ENCODE results near the gene RPUSD4. TPM values are rescaled to one million over a fixed set of nuclear protein-coding genes. Genes with fewer than 3 reads are reported as not detected.

The RPUSD4 gene
- total and polyA plus RNA-seq, 9 donors = 29.7 to 44.8 (median 39.9) TPM

GRCh38 chr11:126214841-126215240 is 3.4 kb upstream of the RPUSD4 start:
- Histone ChIP-seq H3K4me1 (ENCODE audit: control insufficient read depth, insufficient read depth, low read length) (peaks cover 10% of the 10 kb centered on the region), H3K27me3 (ENCODE audit: control insufficient read depth, insufficient read depth, low read length) (no peaks in the 10 kb centered on the region), H3K27ac (ENCODE audit: low read length) (no peak overlapping the region), H3K36me3 (ENCODE audit: control insufficient read depth, insufficient read depth, low read length) (peaks cover under 1% of the 10 kb centered on the region), H3K4me3 (ENCODE audit: low read length) (no peak overlapping the region), H3K9me3 (replicated peaks; ENCODE audit: control insufficient read depth, low read depth, low read length) (no peaks in the 10 kb centered on the region)
- WGBS (ENCODE audit: insufficient coverage) = 67% methylated on average over 1 of the region's 6 CpGs
- DNase-seq = no peak

DNA sequence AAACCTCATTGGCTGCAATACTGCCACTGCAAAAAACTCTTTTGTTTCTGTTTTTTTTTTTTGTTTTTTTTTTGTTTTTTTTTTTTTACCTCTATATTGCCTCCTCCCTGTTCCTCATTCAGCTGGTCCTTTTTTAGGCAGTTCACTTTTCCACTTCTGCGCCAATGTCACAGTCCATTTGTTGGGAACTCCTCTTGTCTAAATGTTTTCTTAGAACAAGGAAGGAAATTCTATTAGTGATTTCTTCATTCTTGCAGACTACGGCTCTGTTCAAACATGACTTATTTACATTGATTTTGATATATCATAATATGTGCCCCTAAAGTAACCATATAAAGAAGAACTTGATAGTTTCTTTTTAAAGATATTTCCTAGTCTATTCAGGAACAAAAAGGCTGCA is 3.0 kb upstream of the RPUSD4 start:
- peak; percentile 49 for DNase-seq
- no CpG with 5 or more reads among the region's 2 CpGs for WGBS (ENCODE audit: insufficient coverage)
- Histone ChIP-seq H3K27ac (ENCODE audit: low read length) (no peak overlapping the region), H3K27me3 (ENCODE audit: control insufficient read depth, insufficient read depth, low read length) (no peaks in the 10 kb centered on the region), H3K4me1 (ENCODE audit: control insufficient read depth, insufficient read depth, low read length) (peaks cover 10% of the 10 kb centered on the region), H3K4me3 (ENCODE audit: low read length) (no peak overlapping the region), H3K36me3 (ENCODE audit: control insufficient read depth, insufficient read depth, low read length) (peaks cover 5% of the 10 kb centered on the region), H3K9me3 (replicated peaks; ENCODE audit: control insufficient read depth, low read depth, low read length) (no peaks in the 10 kb centered on the region)

DNA sequence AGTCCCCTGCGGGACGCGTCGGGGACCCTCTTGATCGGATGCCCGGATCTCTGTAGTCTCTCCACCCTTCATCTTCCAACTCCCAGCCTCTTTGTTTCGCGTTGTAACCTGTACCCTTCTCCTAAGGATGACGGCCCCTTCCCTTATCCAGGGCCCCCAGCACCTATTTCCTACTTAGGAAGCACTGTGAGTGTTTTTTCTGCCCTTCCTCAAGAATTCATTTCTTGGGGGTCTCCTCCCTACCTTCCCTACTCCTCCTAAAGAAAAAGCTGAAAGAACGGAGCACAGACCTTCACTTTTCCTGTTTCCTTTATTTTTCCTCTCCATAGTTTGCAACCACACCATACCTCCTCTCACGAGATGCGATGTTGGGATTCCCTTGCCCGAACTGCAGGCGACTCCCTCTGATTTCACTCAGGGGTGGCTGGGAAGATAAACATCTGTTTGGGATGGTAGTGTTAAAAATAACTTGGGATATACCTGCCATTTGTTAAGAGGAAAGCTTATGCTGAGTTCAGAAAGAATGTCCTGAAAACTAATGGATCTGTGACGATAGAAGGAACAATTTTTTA is 725 bp upstream of the RPUSD4 start:
- 4% methylated on average over 8 of the region's 15 CpGs for WGBS (ENCODE audit: insufficient coverage)
- Histone ChIP-seq H3K4me1 (ENCODE audit: control insufficient read depth, insufficient read depth, low read length) (peaks cover 10% of the 10 kb centered on the region), H3K27ac (ENCODE audit: low read length) (peak overlapping the region; percentile 47)

GRCh38 chr11:126210871-126211235 is 597 bp downstream of the RPUSD4 start:
- Histone ChIP-seq H3K27me3 (ENCODE audit: control insufficient read depth, insufficient read depth, low read length) (no peaks in the 10 kb centered on the region), H3K36me3 (ENCODE audit: control insufficient read depth, insufficient read depth, low read length) (peaks cover 14% of the 10 kb centered on the region), H3K4me1 (ENCODE audit: control insufficient read depth, insufficient read depth, low read length) (peaks cover 10% of the 10 kb centered on the region), H3K4me3 (ENCODE audit: low read length) (peak overlapping the region; percentile 78), H3K9me3 (replicated peaks; ENCODE audit: control insufficient read depth, low read depth, low read length) (no peaks in the 10 kb centered on the region), H3K27ac (ENCODE audit: low read length) (no peak overlapping the region)
- WGBS (ENCODE audit: insufficient coverage) = 3% methylated on average over 20 of the region's 20 CpGs
- DNase-seq = no peak

More for the DNA sequence above, 725 bp upstream of the RPUSD4 start:
- H3K4me3 ChIP-seq (ENCODE audit: low read length) = peak overlapping the region; percentile 78
- DNase-seq = no peak
- H3K9me3 ChIP-seq (replicated peaks; ENCODE audit: control insufficient read depth, low read depth, low read length) = no peaks in the 10 kb centered on the region
- peaks cover 11% of the 10 kb centered on the region for H3K36me3 ChIP-seq (ENCODE audit: control insufficient read depth, insufficient read depth, low read length)
- no peaks in the 10 kb centered on the region for H3K27me3 ChIP-seq (ENCODE audit: control insufficient read depth, insufficient read depth, low read length)

- no peak for DNase-seq
- H3K36me3 ChIP-seq (ENCODE audit: control insufficient read depth, insufficient read depth, low read length) = peaks cover 38% of the 10 kb centered on the region
- H3K4me1 ChIP-seq (ENCODE audit: control insufficient read depth, insufficient read depth, low read length) = peaks cover 10% of the 10 kb centered on the region
- H3K4me3 ChIP-seq (ENCODE audit: low read length) = no peak overlapping the region
- no CpG with 5 or more reads among the region's 2 CpGs for WGBS (ENCODE audit: insufficient coverage)
- H3K9me3 ChIP-seq (replicated peaks; ENCODE audit: control insufficient read depth, low read depth, low read length) = no peaks in the 10 kb centered on the region
- no peaks in the 10 kb centered on the region for H3K27me3 ChIP-seq (ENCODE audit: control insufficient read depth, insufficient read depth, low read length)
- no peak overlapping the region for H3K27ac ChIP-seq (ENCODE audit: low read length)
Measured at GRCh38 chr11:126207896-126208295, 3.6 kb downstream of the RPUSD4 start.

GRCh38 chr11:126205359-126205758 is 6.1 kb downstream of the RPUSD4 start:
- Histone ChIP-seq H3K9me3 (replicated peaks; ENCODE audit: control insufficient read depth, low read depth, low read length) (no peaks in the 10 kb centered on the region), H3K27me3 (ENCODE audit: control insufficient read depth, insufficient read depth, low read length) (no peaks in the 10 kb centered on the region), H3K4me3 (ENCODE audit: low read length) (no peak overlapping the region), H3K27ac (ENCODE audit: low read length) (no peak overlapping the region), H3K4me1 (ENCODE audit: control insufficient read depth, insufficient read depth, low read length) (no peaks in the 10 kb centered on the region), H3K36me3 (ENCODE audit: control insufficient read depth, insufficient read depth, low read length) (peaks cover 59% of the 10 kb centered on the region)
- WGBS (ENCODE audit: insufficient coverage) = 96% methylated on average over 14 of the region's 14 CpGs
- no peak for DNase-seq

GRCh38 chr11:126202646-126203359 is 8.6 kb downstream of the RPUSD4 start:
- 78% methylated on average over 6 of the region's 8 CpGs for WGBS (ENCODE audit: insufficient coverage)
- Histone ChIP-seq H3K4me1 (ENCODE audit: control insufficient read depth, insufficient read depth, low read length) (peaks cover 6% of the 10 kb centered on the region), H3K36me3 (ENCODE audit: control insufficient read depth, insufficient read depth, low read length) (peaks cover 68% of the 10 kb centered on the region), H3K27ac (ENCODE audit: low read length) (no peak overlapping the region), H3K9me3 (replicated peaks; ENCODE audit: control insufficient read depth, low read depth, low read length) (no peaks in the 10 kb centered on the region), H3K4me3 (ENCODE audit: low read length) (no peak overlapping the region), H3K27me3 (ENCODE audit: control insufficient read depth, insufficient read depth, low read length) (no peaks in the 10 kb centered on the region)
- no peak for DNase-seq

GRCh38 chr11:126198648-126199047 is 12.8 kb downstream of the RPUSD4 start:
- no peak for DNase-seq
- Histone ChIP-seq H3K27me3 (ENCODE audit: control insufficient read depth, insufficient read depth, low read length) (no peaks in the 10 kb centered on the region), H3K4me3 (ENCODE audit: low read length) (no peak overlapping the region), H3K4me1 (ENCODE audit: control insufficient read depth, insufficient read depth, low read length) (peaks cover 11% of the 10 kb centered on the region), H3K36me3 (ENCODE audit: control insufficient read depth, insufficient read depth, low read length) (peaks cover 74% of the 10 kb centered on the region), H3K27ac (ENCODE audit: low read length) (no peak overlapping the region), H3K9me3 (replicated peaks; ENCODE audit: control insufficient read depth, low read depth, low read length) (no peaks in the 10 kb centered on the region)
- 100% methylated on average over 2 of the region's 5 CpGs for WGBS (ENCODE audit: insufficient coverage)

DNA sequence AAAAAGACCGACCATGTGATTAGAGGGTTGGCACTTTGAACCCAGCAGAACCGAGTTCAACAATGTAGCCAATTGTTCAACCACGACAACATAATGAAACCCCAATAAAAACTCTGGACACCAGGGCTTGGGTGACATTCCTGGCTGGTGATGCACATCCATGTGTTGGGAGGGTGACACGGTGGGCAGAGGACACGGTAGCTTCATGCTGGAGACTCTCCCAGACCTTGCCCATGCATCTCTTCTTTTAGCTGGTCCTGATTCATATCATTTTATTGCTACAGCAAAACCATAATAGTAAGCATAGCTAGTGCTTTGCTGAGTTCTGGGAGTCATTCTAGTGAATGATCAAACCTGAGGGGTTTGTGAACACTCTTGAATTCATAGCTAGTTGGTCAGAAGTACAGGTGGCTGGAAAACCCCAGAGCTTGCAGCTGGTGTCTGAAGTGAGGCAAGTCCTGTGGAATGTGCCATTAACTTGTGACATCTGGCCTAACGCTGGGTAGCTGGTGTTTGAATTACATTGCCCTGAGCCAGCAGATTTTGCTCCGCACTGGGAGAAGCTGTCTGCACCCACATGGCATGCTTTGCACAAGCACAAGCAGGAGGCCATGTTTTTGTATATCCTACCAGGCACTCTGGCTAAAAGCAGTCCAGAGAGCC is 14.0 kb downstream of the RPUSD4 start:
- Histone ChIP-seq H3K27ac (ENCODE audit: low read length) (no peak overlapping the region), H3K9me3 (replicated peaks; ENCODE audit: control insufficient read depth, low read depth, low read length) (no peaks in the 10 kb centered on the region), H3K4me1 (ENCODE audit: control insufficient read depth, insufficient read depth, low read length) (peaks cover 11% of the 10 kb centered on the region), H3K36me3 (ENCODE audit: control insufficient read depth, insufficient read depth, low read length) (peaks cover 74% of the 10 kb centered on the region), H3K4me3 (ENCODE audit: low read length) (no peak overlapping the region), H3K27me3 (ENCODE audit: control insufficient read depth, insufficient read depth, low read length) (no peaks in the 10 kb centered on the region)
- WGBS (ENCODE audit: insufficient coverage) = 90% methylated on average over 4 of the region's 7 CpGs
- DNase-seq = no peak

GRCh38 chr11:126195119-126195518 is 16.3 kb downstream of the RPUSD4 start:
- DNase-seq = no peak
- H3K36me3 ChIP-seq (ENCODE audit: control insufficient read depth, insufficient read depth, low read length) = peaks cover 73% of the 10 kb centered on the region
- 100% methylated on average over 1 of the region's 3 CpGs for WGBS (ENCODE audit: insufficient coverage)
- no peak overlapping the region for H3K4me3 ChIP-seq (ENCODE audit: low read length)
- no peak overlapping the region for H3K27ac ChIP-seq (ENCODE audit: low read length)
- peaks cover 11% of the 10 kb centered on the region for H3K4me1 ChIP-seq (ENCODE audit: control insufficient read depth, insufficient read depth, low read length)
- no peaks in the 10 kb centered on the region for H3K27me3 ChIP-seq (ENCODE audit: control insufficient read depth, insufficient read depth, low read length)
- no peaks in the 10 kb centered on the region for H3K9me3 ChIP-seq (replicated peaks; ENCODE audit: control insufficient read depth, low read depth, low read length)

Measured in muscle of leg (tissue), 11 donors.